ENCODE data around the gene PKP2.

Gene PKP2

DNA sequence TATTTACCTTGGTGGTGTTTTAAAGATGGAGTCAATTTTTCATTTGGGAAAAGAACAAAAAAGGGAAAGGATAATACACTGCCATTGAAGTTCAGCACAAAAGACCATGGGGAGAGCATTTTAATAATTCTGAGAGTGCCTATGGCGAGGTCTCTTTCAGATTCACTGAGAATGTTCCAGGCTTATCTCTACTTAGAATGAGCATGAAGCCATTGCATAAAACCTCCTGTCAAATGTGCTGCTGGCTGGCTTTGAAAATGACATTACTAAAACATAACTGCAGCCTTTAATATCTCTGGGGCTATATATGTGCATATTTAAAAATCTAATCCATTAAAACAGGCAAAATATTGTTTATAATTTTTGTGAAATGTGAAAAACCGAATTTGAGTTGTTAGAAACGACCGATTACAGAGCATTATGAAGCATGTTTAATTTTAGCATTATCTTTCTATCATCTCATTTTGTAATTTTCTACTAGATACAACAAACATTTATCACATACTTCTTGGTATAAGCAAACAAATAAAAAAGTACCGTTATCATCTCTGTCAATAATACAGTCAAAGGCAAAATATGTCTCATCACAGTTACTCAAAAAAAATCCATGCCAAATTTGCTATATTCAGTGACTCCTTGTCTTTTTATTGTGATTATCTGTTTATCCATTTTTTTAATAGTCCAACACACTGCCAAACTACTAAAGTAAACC, 95.2 kb downstream of the PKP2 start:
- no peak for DNase-seq

DNA sequence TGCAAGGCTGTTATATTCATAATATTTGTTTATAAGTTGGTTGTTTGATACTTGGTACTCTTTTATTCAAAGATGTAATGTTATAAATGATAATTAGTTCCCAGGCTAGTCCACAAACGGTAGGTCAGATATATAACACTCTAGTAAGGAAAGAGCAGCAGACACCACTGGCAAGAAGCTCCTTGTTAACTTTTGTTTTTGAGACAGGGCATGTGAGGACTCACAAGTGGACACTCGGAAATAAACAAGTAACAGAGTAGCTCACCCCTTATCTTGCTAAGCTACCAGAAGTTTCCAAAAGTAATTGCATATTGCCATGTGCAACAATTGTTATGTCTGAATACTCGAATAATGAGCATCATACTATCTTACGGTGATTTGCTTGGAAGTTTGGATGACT, 102.3 kb downstream of the PKP2 start:
- no peak for DNase-seq

DNA sequence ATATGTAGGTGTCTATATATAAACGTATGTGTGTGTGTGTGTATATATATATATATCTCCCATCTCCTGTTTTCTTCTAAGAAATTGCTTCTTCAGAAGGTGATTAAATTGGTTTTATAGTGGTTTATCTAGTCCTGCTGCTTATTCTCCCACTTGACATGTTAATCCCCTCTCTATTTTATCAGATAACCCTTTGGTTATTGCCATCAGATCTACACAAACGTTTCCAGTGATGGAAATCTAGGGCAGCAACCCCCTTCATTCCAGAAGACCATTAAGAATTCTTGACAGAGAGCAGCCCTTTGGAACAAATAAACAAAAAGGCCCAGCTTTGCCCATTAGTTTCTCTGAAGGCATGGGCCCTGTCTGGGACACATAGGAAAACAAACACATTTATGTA, 106.7 kb downstream of the PKP2 start:
- no peak for DNase-seq

DNA sequence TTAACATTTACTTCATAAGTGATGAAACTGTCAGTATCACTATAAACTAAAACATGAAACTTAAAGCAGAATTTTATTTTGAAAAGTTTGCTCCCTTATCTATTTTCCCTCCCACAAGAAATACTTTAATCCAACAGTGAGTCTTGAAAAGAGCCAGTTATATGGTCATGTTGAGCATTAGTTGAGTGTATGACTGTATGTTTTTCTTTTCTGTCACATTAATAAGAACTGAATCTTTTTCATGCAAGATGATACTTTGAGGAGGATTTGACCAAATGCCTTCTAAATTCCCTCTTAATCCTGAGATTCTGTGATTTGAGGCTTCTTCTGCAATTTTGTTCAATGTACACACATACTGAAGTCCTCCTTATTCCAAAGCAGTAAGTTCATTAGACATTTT, 107.1 kb downstream of the PKP2 start:
- DNase-seq, result no peak

GRCh38 chr12:32788405-32788804, 108.2 kb downstream of the PKP2 start:
- no peak for DNase-seq

GRCh38 chr12:32785557-32785956, 111.0 kb downstream of the PKP2 start:
- DNase-seq, result no peak

- DNase-seq, result no peak
These were observed 113.5 kb downstream of the PKP2 start for GRCh38 chr12:32783029-32783428.

- no peak for DNase-seq
These were observed 116.5 kb downstream of the PKP2 start for GRCh38 chr12:32780071-32780470.

DNA sequence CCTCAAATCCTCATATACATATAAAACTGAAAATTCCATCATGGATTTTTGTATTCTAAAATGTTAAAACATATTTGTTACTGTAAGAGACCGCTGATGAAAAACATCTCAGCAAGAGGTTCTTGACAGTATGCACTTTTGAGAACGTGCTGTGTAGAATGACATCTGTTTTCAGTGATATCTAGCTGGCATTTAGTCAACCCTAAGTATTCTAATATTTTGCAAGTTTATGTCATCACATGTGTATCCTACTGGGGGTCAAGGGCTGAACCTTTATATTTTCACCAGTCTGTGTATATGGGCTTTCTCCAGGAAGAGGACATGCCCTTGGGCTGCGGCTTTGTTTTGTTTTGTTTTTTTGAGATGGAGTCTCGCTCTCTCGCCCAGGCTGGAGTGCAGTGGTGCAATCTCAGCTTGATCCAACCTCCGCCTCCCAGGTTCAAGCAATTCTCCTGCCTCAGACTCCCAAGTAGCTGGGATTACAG, 118.8 kb downstream of the PKP2 start:
- no peak for DNase-seq

GRCh38 chr12:32777159-32777558, 119.4 kb downstream of the PKP2 start:
- DNase-seq, result no peak

GRCh38 chr12:32776258-32776657, 120.3 kb downstream of the PKP2 start:
- no peak for DNase-seq

GRCh38 chr12:32773691-32774090, 122.9 kb downstream of the PKP2 start:
- DNase-seq, result no peak

GRCh38 chr12:32770141-32770540, 126.4 kb downstream of the PKP2 start:
- DNase-seq, result no peak

- DNase-seq, result no peak
These were observed 128.1 kb downstream of the PKP2 start for GRCh38 chr12:32768518-32768917.

- DNase-seq, result no peak
These were observed 130.7 kb downstream of the PKP2 start for GRCh38 chr12:32765906-32766305.

GRCh38 chr12:32761716-32762115, 134.9 kb downstream of the PKP2 start:
- peak; percentile 30 for DNase-seq

GRCh38 chr12:32757157-32757556, 139.4 kb downstream of the PKP2 start:
- DNase-seq, result no peak

GRCh38 chr12:32756476-32757066, 140.0 kb downstream of the PKP2 start:
- no peak for DNase-seq

GRCh38 chr12:32755654-32756475, 140.7 kb downstream of the PKP2 start, which contains the start of gene YARS2:
Gene YARS2, minus strand, starts transcription at chr12:32755897. Its CDS starts 23 bp downstream, at chr12:32755874.
- DNase-seq, result peak; percentile 86

DNA sequence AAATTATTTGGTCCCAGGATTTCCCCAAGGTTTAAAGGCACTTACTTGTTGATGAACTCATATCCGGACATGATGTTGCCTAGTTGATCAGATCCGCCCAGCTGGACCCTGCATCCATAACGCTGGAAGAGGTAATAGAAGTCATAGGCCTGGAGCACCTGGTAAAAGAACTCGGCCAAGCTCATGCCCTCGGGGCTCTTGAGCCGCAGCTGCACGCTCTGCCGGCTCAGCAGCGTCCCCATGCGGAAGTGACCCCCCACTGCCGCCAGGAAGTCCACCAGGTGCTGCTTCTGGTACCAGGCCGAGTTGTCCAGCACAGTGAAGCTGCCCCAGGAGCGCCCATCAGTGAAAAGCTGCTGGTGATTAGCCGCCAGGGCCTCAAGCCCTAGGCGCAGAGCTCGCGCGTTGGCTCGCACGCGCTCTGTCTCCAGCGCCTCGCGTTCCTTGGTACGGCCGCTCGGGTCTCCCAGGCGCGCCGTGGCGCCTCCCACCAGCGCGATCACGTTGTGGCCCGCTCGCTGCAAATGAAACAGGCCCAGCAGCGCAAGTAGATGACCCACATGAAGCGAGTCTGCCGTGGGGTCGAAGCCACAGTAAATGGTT, 141.4 kb downstream of the PKP2 start:
- DNase-seq, result peak; percentile 82

- DNase-seq, result no peak
These were observed 142.5 kb downstream of the PKP2 start for GRCh38 chr12:32754111-32754510.

GRCh38 chr12:32753605-32754004, 143.0 kb downstream of the PKP2 start:
- no peak for DNase-seq

DNA sequence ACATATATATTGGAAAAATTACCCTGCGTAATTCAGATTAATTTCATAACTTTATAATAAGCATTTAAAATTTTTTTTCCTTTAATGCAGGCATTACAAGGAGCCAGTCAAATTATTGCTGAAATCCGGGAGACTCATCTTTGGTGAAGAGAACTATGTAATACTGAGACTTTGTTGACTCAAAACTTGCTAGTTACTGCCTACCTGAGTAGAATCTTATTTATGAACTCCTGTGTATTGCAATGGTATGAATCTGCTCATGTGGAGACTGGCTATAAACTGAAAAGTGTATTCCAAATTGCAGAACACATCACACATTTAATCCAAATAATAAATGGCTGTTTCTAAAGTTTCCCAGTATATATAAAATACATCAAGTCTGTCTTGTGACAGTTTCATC, 153.3 kb downstream of the PKP2 start:
- DNase-seq, result no peak

Data from KG1 (cell line).